K562 (cell line): ENCODE data around the gene CLDN10. TPM values are rescaled to one million over a fixed set of nuclear protein-coding genes. Genes with fewer than 3 reads are reported as not detected.

Source experiments
- ATAC-seq: fragments of 200-7000 bp; cut with Tn5 transposase; 3 replicates; pipeline ENCODE4 v1.9.1; 2020; ENCODE audit warnings: moderate library complexity
- BruUV-seq: library from RNA; stranded (reverse); fragments of 400-500 nt; replicated peaks from 2 replicates; lab custom pipeline; 2021; lab: Mats Ljungman, UMichigan
- CTCF ChIA-PET: fragments of 300-600 bp; formaldehyde crosslinking; extraction: SDS; loops from one replicate; lab custom pipeline; 2021; ENCODE audit warnings: low intra/inter-chr PET ratio; lab: Yijun Ruan, JAX
- POLR2A ChIA-PET: fragments of 300-600, 350-650 bp; sonication (Branson Sonifier 250); formaldehyde crosslinking; extraction: SDS; loops from one replicate; lab custom pipeline; 2021; ENCODE audit warnings: antibody characterized with exemption, inconsistent platforms; lab: Yijun Ruan, JAX
- DNase-seq, 4 experiments: peaks; one replicate each; pipeline versions ENCODE4 v3.0.0 to v3.0.0-alpha.2; 2011 to 2018; ENCODE audit warnings: low spot score in 3 of 4, mixed read lengths in 3 of 4; ENCODE audit errors: extremely low read depth in 1 of 4
- FAIRE-seq: peaks from 2 replicates; lab custom pipeline; 2011; peaks lifted over from hg19 to GRCh38; lab: Jason Lieb, UNC
- H2AFZ ChIP-seq: 2 replicates; pipeline ENCODE4 v1.6.0; 2011; ENCODE audit warnings: low read depth, low read length, control low read depth, inconsistent platforms
- H3K27ac ChIP-seq: fragments of 200-600 bp; 3 replicates; pipeline ENCODE4 v1.8.0; 2011; ENCODE audit warnings: low read depth, mild to moderate bottlenecking, control low read depth, inconsistent platforms, low read length, moderate library complexity, mixed read lengths; ENCODE audit errors: extremely low read depth
- H3K27me3 ChIP-seq, 2 experiments: fragments of 300-600 bp in 1 of 2; 2 replicates in 1 of 2; 3 replicates in 1 of 2; pipeline versions ENCODE4 v1.6.0 to v1.8.0; 2011; ENCODE audit warnings: inconsistent platforms in 2 of 2, low read length in 2 of 2, mild to moderate bottlenecking in 1 of 2, mixed read lengths in 1 of 2, moderate library complexity in 1 of 2; ENCODE audit not compliant: control insufficient read depth in 2 of 2, insufficient read depth in 2 of 2
- H3K36me3 ChIP-seq: fragments of 300-600 bp; 3 replicates; pipeline ENCODE4 v1.8.0; 2011; ENCODE audit warnings: mild to moderate bottlenecking, low read length, inconsistent platforms; ENCODE audit not compliant: control insufficient read depth, insufficient read depth
- H3K4me1 ChIP-seq, 2 experiments: fragments of 200-600 bp in 1 of 2; replicated peaks in 1 of 2; 2 replicates in 1 of 2; 3 replicates in 1 of 2; pipeline versions ENCODE4 v1.5.1 to v1.8.0; 2011; ENCODE audit warnings: inconsistent platforms in 2 of 2, low read length in 2 of 2, mild to moderate bottlenecking in 1 of 2, mixed read lengths in 1 of 2, moderate library complexity in 1 of 2; ENCODE audit not compliant: control insufficient read depth in 2 of 2, insufficient read depth in 2 of 2
- H3K4me2 ChIP-seq: 2 replicates; pipeline ENCODE4 v1.6.1; 2011; ENCODE audit warnings: low read length, control low read depth, inconsistent platforms, mixed read lengths; ENCODE audit not compliant: insufficient read depth
- H3K4me3 ChIP-seq: fragments of 200-600 bp; sonication (generic), shearing (Covaris generic); 2 replicates; pipeline ENCODE4 v1.5.1; 2016; ENCODE audit warnings: control low read depth, inconsistent platforms
- H3K79me2 ChIP-seq: fragments of 200-600 bp; 3 replicates; pipeline ENCODE4 v1.8.0; 2011; ENCODE audit warnings: low read length, inconsistent platforms; ENCODE audit not compliant: control insufficient read depth, insufficient read depth
- H3K9ac ChIP-seq, 2 experiments: 2 replicates each; pipeline versions ENCODE4 v1.6.0 to v1.6.1; 2011; ENCODE audit warnings: low read depth in 2 of 2, low read length in 2 of 2, control low read depth in 1 of 2, inconsistent platforms in 1 of 2, mild to moderate bottlenecking in 1 of 2, mixed read lengths in 1 of 2; ENCODE audit not compliant: insufficient read depth in 1 of 2
- H3K9me1 ChIP-seq: one replicate; pipeline ENCODE4 v1.6.0; 2011; ENCODE audit warnings: inconsistent platforms, mild to moderate bottlenecking, low read length, moderate library complexity; ENCODE audit not compliant: control insufficient read depth, insufficient read depth
- H3K9me3 ChIP-seq: replicated peaks from 2 replicates; pipeline ENCODE4 v1.5.1; 2011; ENCODE audit warnings: low read depth, low read length, inconsistent platforms; ENCODE audit not compliant: control insufficient read depth, insufficient read depth
- H4K20me1 ChIP-seq: replicated peaks from 2 replicates; pipeline ENCODE4 v1.6.1; 2011; ENCODE audit warnings: low read length, inconsistent platforms, mixed read lengths; ENCODE audit not compliant: control insufficient read depth, insufficient read depth
- ASH1L ChIP-seq: fragments of 450-650 bp; IDR thresholded peaks from 2 replicates; pipeline ENCODE4 v1.6.1; 2018; ENCODE audit warnings: borderline replicate concordance, mild to moderate bottlenecking, low read depth; ENCODE audit not compliant: partially characterized antibody
- FOXK1 ChIP-seq: sonication (generic); formaldehyde crosslinking; IDR thresholded peaks from 2 replicates; pipeline ENCODE4 v1.8.0; 2022; ENCODE audit warnings: missing genetic modification reagents, mild to moderate bottlenecking, borderline replicate concordance
- NFYB ChIP-seq: IDR thresholded peaks from 2 replicates; pipeline ENCODE4 v1.6.1; 2011; ENCODE audit warnings: mild to moderate bottlenecking, moderate library complexity; ENCODE audit not compliant: insufficient read length; ENCODE audit errors: extremely low read depth
- PHB ChIP-seq: fragments of 250-450 bp; sonication (Bioruptor Pico); IDR thresholded peaks from 2 replicates; pipeline ENCODE4 v1.5.0; 2021
- POU5F1 ChIP-seq: fragments of 150-350 bp; IDR thresholded peaks from 2 replicates; pipeline ENCODE4 v1.6.1; 2014; ENCODE audit warnings: borderline replicate concordance, low read length, low read depth, mild to moderate bottlenecking; ENCODE audit not compliant: partially characterized antibody
- PRPF4 ChIP-seq: fragments of 200-400 bp; formaldehyde crosslinking; IDR thresholded peaks from one replicate; pipeline ENCODE4 v1.6.1; 2017; ENCODE audit warnings: low read length, low read depth, mild to moderate bottlenecking; ENCODE audit not compliant: insufficient read depth, poor library complexity, severe bottlenecking
- SMARCA4 ChIP-seq: fragments of 450-650 bp; IDR thresholded peaks from 2 replicates; pipeline ENCODE4 v1.6.1; 2016
- WGBS: fragments of 100-300 bp; shearing (Covaris generic); methylation state at CpG from one replicate; pipeline ENCODE4 v1.1.6; 2016; ENCODE audit warnings: low coverage, mixed read lengths; ENCODE audit not compliant: insufficient coverage; ENCODE audit errors: missing lambda C conversion rate; 5-methylcytosine and 5-hydroxymethylcytosine counted together
- in situ Hi-C: fragments of 300-500 bp; cut with MboI; formaldehyde crosslinking; loops from 4 replicates; pipeline ENCODE4 v1.15.0; 2018; ENCODE audit warnings: inconsistent platforms, mixed read lengths
- intact Hi-C: fragments of 100-400 bp; cut with micrococcal nuclease; formaldehyde crosslinking; loops from 2 replicates; pipeline ENCODE4 v1.14.2; 2022
- polyA plus RNA-seq, 8 experiments: library from polyadenylated mRNA; depleted of rRNA in 4 of 8; stranded (reverse) in 5 of 8; unstranded in 3 of 8; fragments of >200 nt; fragmentation: Nextera tagmentation in 2 of 8; fragmentation: Illumina TruSeq in 1 of 8; extraction: Ambion mirVana in 2 of 8; extraction: Trizol in 1 of 8; gene quantifications; 2 replicates each; pipeline versions ENCODE4 v1.2.1 to v1.2.3, GENCODE V29; 2011 to 2014; ENCODE audit warnings: inconsistent platforms in 1 of 8, missing spikeins in 1 of 8
- total RNA-seq, 7 experiments: library from RNA; depleted of rRNA in 6 of 7; stranded (reverse); fragments of >200 nt in 6 of 7; fragmentation: Illumina TruSeq in 2 of 7; extraction: Trizol in 2 of 7; gene quantifications; 2 replicates each; pipeline versions ENCODE4 v1.2.1 to v1.2.3, GENCODE V29; 2011 to 2021; ENCODE audit warnings: low replicate concordance in 1 of 7
- TF ChIP-seq, protein P1 (sequence below): sonication (generic); IDR thresholded peaks from 2 replicates; pipeline ENCODE4 v1.6.1; 2016
- TF ChIP-seq, protein P2 (sequence below): fragments of 450-650 bp; IDR thresholded peaks from 2 replicates; pipeline ENCODE4 v1.6.1; 2017; ENCODE audit warnings: antibody characterized with exemption, mild to moderate bottlenecking
- TF ChIP-seq, protein P3 (sequence below): fragments of 450-650 bp; conservative IDR thresholded peaks from 2 replicates; pipeline ENCODE4 v1.6.1; 2016; ENCODE audit warnings: missing genetic modification characterization, low read depth, mild to moderate bottlenecking, control low read depth, missing compliant biosample characterization

CLDN10 gene
- total and polyA plus RNA-seq, 9 of the 15 experiments (the other 6 are each of a cell fraction or from before 2014, with no cell fraction given) = not detected

DNA sequence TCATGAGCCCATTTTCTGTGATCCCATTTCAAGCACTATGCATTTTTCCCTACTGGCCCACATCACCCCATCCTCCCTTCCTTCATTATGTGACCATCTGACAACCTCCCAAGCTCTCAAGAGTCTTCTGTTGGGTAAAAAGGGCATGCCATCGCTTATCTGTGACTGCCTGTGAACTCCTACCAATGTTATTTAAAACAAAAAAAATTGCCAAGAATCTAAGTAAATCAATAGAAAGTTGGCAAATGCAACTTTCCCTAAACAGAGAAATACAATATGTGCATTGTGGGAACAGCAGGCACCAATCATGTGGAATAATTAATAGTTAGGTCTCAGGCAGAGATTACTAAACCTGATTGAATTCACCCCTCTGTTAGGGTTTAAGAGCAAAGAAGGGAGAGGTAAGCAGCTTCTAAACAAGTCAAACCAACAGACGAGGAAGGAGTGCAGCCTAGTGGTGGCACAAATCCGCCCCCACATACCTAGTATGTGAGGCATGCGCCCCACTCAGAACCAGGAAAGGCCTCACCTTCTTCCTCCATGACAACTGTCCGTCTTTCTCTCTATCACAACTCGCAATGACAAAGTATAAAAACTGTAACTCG lies 62.2 kb downstream of the CLDN10 start:
- Histone ChIP-seq H3K9me3 (no peaks in the 10 kb centered on the region), H3K4me1 (no peaks in the 10 kb centered on the region), H3K27ac (no peak overlapping the region), H3K4me3 (no peak overlapping the region), H2AFZ (no peak overlapping the region), H4K20me1 (no peaks in the 10 kb centered on the region), H3K9me1 (no peaks in the 10 kb centered on the region), H3K9ac (no peak overlapping the region), H3K36me3 (no peaks in the 10 kb centered on the region), H3K4me2 (no peak overlapping the region), H3K79me2 (no peaks in the 10 kb centered on the region), H3K27me3 (peaks cover 3 to 15% of the 10 kb centered on the region in 2 experiments; a peak in 3 of 5 replicates)
- WGBS = 2% methylated on average over 6 of the region's 7 CpGs
- ChIA-PET POLR2A (interaction anchor here (0.7 kb wide), 1 partner anchor 263 kb away, joined by 3 read pairs; no protein-coding TSS in a partner anchor), CTCF (no interaction called here)
- DNase-seq (no peak), FAIRE-seq (no peak), ATAC-seq (no peak)
- TF ChIP-seq PRPF4 (no peak), ASH1L (no peak), FOXK1 (CRISPR knock-in tag) (no peak), POU5F1 (no peak), SMARCA4 (no peak), NFYB (no peak), PHB (CRISPR knock-in tag) (no peak)
- TF ChIP-seq, protein P1, sequence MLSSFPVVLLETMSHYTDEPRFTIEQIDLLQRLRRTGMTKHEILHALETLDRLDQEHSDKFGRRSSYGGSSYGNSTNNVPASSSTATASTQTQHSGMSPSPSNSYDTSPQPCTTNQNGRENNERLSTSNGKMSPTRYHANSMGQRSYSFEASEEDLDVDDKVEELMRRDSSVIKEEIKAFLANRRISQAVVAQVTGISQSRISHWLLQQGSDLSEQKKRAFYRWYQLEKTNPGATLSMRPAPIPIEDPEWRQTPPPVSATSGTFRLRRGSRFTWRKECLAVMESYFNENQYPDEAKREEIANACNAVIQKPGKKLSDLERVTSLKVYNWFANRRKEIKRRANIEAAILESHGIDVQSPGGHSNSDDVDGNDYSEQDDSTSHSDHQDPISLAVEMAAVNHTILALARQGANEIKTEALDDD = no peak
- TF ChIP-seq, protein P2, sequence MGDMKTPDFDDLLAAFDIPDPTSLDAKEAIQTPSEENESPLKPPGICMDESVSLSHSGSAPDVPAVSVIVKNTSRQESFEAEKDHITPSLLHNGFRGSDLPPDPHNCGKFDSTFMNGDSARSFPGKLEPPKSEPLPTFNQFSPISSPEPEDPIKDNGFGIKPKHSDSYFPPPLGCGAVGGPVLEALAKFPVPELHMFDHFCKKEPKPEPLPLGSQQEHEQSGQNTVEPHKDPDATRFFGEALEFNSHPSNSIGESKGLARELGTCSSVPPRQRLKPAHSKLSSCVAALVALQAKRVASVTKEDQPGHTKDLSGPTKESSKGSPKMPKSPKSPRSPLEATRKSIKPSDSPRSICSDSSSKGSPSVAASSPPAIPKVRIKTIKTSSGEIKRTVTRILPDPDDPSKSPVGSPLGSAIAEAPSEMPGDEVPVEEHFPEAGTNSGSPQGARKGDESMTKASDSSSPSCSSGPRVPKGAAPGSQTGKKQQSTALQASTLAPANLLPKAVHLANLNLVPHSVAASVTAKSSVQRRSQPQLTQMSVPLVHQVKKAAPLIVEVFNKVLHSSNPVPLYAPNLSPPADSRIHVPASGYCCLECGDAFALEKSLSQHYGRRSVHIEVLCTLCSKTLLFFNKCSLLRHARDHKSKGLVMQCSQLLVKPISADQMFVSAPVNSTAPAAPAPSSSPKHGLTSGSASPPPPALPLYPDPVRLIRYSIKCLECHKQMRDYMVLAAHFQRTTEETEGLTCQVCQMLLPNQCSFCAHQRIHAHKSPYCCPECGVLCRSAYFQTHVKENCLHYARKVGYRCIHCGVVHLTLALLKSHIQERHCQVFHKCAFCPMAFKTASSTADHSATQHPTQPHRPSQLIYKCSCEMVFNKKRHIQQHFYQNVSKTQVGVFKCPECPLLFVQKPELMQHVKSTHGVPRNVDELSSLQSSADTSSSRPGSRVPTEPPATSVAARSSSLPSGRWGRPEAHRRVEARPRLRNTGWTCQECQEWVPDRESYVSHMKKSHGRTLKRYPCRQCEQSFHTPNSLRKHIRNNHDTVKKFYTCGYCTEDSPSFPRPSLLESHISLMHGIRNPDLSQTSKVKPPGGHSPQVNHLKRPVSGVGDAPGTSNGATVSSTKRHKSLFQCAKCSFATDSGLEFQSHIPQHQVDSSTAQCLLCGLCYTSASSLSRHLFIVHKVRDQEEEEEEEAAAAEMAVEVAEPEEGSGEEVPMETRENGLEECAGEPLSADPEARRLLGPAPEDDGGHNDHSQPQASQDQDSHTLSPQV = no peak
- TF ChIP-seq, protein P3, sequence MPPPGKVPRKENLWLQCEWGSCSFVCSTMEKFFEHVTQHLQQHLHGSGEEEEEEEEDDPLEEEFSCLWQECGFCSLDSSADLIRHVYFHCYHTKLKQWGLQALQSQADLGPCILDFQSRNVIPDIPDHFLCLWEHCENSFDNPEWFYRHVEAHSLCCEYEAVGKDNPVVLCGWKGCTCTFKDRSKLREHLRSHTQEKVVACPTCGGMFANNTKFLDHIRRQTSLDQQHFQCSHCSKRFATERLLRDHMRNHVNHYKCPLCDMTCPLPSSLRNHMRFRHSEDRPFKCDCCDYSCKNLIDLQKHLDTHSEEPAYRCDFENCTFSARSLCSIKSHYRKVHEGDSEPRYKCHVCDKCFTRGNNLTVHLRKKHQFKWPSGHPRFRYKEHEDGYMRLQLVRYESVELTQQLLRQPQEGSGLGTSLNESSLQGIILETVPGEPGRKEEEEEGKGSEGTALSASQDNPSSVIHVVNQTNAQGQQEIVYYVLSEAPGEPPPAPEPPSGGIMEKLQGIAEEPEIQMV (tag) = no peak
- in situ Hi-C loops (loop anchor here (10.0 kb wide), 1 partner anchor 220 kb away; no protein-coding TSS in a partner anchor), intact Hi-C loops (no loop called here)
- no TSS peak for BruUV-seq
